GM12878 (cell line): ENCODE measurements around the gene ANKRD31. TPM values are rescaled to one million over a fixed set of nuclear protein-coding genes. Genes with fewer than 3 reads are reported as not detected.

ENCODE experiments used
- ATAC-seq: fragments of 200-7000 bp; cut with Tn5 transposase; 3 replicates; pipeline ENCODE4 v1.9.1; 2020; ENCODE audit warnings: mild to moderate bottlenecking, moderate library complexity
- BruUV-seq: library from RNA; stranded (reverse); fragments of 400-500 nt; replicated peaks from 2 replicates; lab custom pipeline; 2021; lab: Mats Ljungman, UMichigan
- CTCF ChIA-PET: fragments of 300-600 bp; sonication (Branson Sonifier 250); formaldehyde crosslinking; extraction: SDS; loops from one replicate; lab custom pipeline; 2021; ENCODE audit warnings: inconsistent platforms; lab: Yijun Ruan, JAX
- POLR2A ChIA-PET: fragments of 350-600 bp; formaldehyde crosslinking; extraction: SDS; loops from one replicate; lab custom pipeline; 2021; ENCODE audit warnings: inconsistent platforms; lab: Charles Lee
- RAD21 ChIA-PET: fragments of 300-600 bp; sonication (Branson Sonifier 250); formaldehyde crosslinking; loops from one replicate; lab custom pipeline; 2023; ENCODE audit warnings: antibody characterized with exemption; ENCODE audit not compliant: unreplicated experiment; lab: Charles Lee
- SMC1A ChIA-PET: fragments of 300-600 bp; sonication (Branson Sonifier 250); formaldehyde crosslinking; loops from one replicate; lab custom pipeline; 2023; ENCODE audit not compliant: unreplicated experiment, uncharacterized antibody; lab: Charles Lee
- DNase-seq: peaks from one replicate; pipeline ENCODE4 v3.0.0-alpha.2; 2011; ENCODE audit warnings: low read depth, low spot score
- FAIRE-seq: peaks from 3 replicates; lab custom pipeline; 2011; peaks lifted over from hg19 to GRCh38; lab: Jason Lieb, UNC
- H2AFZ ChIP-seq: 2 replicates; pipeline ENCODE4 v1.6.0; 2011; ENCODE audit warnings: low read depth, low read length, control low read depth; ENCODE audit not compliant: control insufficient read depth
- H3K27ac ChIP-seq: 2 replicates; pipeline ENCODE4 v1.5.1; 2011; ENCODE audit warnings: control low read depth; ENCODE audit not compliant: control insufficient read depth, insufficient read depth
- H3K27me3 ChIP-seq, 2 experiments: replicated peaks in 1 of 2; 2 replicates each; pipeline versions ENCODE4 v1.6.0 to v1.6.1; 2011; ENCODE audit warnings: low read length in 1 of 2; ENCODE audit not compliant: control insufficient read depth in 2 of 2, insufficient read depth in 2 of 2
- H3K36me3 ChIP-seq, 2 experiments: 2 replicates each; pipeline ENCODE4 v1.5.1; 2011; ENCODE audit warnings: low read length in 1 of 2; ENCODE audit not compliant: control insufficient read depth in 2 of 2, insufficient read depth in 2 of 2
- H3K4me1 ChIP-seq: 2 replicates; pipeline ENCODE4 v1.6.1; 2011; ENCODE audit warnings: mild to moderate bottlenecking, low read length, moderate library complexity, mixed read lengths; ENCODE audit not compliant: control insufficient read depth, insufficient read depth
- H3K4me2 ChIP-seq: 2 replicates; pipeline ENCODE4 v1.6.0; 2011; ENCODE audit warnings: control low read depth; ENCODE audit not compliant: control insufficient read depth, insufficient read depth
- H3K4me3 ChIP-seq: fragments of 200-600 bp; sonication (generic); 2 replicates; pipeline ENCODE4 v1.5.1; 2016
- H3K79me2 ChIP-seq: 2 replicates; pipeline ENCODE4 v1.6.0; 2011; ENCODE audit warnings: low read length; ENCODE audit not compliant: control insufficient read depth, insufficient read depth
- H3K9ac ChIP-seq: 2 replicates; pipeline ENCODE4 v1.8.0; 2011; ENCODE audit warnings: low read length, control low read depth, mixed read lengths; ENCODE audit not compliant: control insufficient read depth, insufficient read depth
- H3K9me3 ChIP-seq: replicated peaks from 3 replicates; pipeline ENCODE4 v1.5.1; 2011; ENCODE audit warnings: mild to moderate bottlenecking, low read length; ENCODE audit not compliant: control insufficient read depth, insufficient read depth
- H4K20me1 ChIP-seq: 2 replicates; pipeline ENCODE4 v1.6.0; 2011; ENCODE audit not compliant: control insufficient read depth, insufficient read depth
- CBFB ChIP-seq: IDR thresholded peaks from 2 replicates; pipeline ENCODE4 v1.6.1; 2016; ENCODE audit warnings: antibody characterized with exemption, low read depth
- ELK1 ChIP-seq: IDR thresholded peaks from 2 replicates; pipeline ENCODE4 v1.6.1; 2012; ENCODE audit warnings: low read depth, low read length, improper control_type of control experiment
- FOXK2 ChIP-seq: fragments of 450-650 bp; IDR thresholded peaks from 2 replicates; pipeline ENCODE4 v1.6.1; 2017; ENCODE audit warnings: mild to moderate bottlenecking, moderate library complexity
- GATAD2B ChIP-seq: fragments of 450-650 bp; conservative IDR thresholded peaks from 2 replicates; pipeline ENCODE4 v1.6.1; 2017; ENCODE audit warnings: low read depth, mild to moderate bottlenecking, moderate library complexity
- KDM1A ChIP-seq: fragments of 200-600 bp; sonication (generic); IDR thresholded peaks from 2 replicates; pipeline ENCODE4 v1.6.1; 2016; ENCODE audit warnings: borderline replicate concordance
- PKNOX1 ChIP-seq: fragments of 450-650 bp; IDR thresholded peaks from 2 replicates; pipeline ENCODE4 v1.6.1; 2016; ENCODE audit warnings: mild to moderate bottlenecking
- RFX5 ChIP-seq: IDR thresholded peaks from 2 replicates; pipeline ENCODE4 v1.6.1; 2011; ENCODE audit warnings: low read depth, low read length, improper control_type of control experiment
- TAF1 ChIP-seq: IDR thresholded peaks from 2 replicates; pipeline ENCODE4 v1.6.1; 2011; ENCODE audit warnings: mild to moderate bottlenecking, low read depth, low read length, borderline replicate concordance
- WRNIP1 ChIP-seq: IDR thresholded peaks from 2 replicates; pipeline ENCODE4 v1.6.1; 2011; ENCODE audit warnings: low read depth, low read length, improper control_type of control experiment, borderline replicate concordance
- YBX1 ChIP-seq: fragments of 450-650 bp; IDR thresholded peaks from 2 replicates; pipeline ENCODE4 v1.6.1; 2016; ENCODE audit warnings: antibody characterized with exemption
- YY1 ChIP-seq: IDR thresholded peaks from 2 replicates; pipeline ENCODE4 v1.6.1; 2011; ENCODE audit warnings: low read depth, mild to moderate bottlenecking, low read length
- WGBS: methylation state at CpG from one replicate; pipeline ENCODE4 v1.1.6; 2016; ENCODE audit warnings: low lambda C conversion rate; ENCODE audit not compliant: insufficient replicate concordance, insufficient coverage; ENCODE audit errors: missing lambda C conversion rate; 5-methylcytosine and 5-hydroxymethylcytosine counted together
- in situ Hi-C: fragments of 300-500 bp; cut with MboI; formaldehyde crosslinking; loops from 9 replicates; pipeline ENCODE4 v1.14.3; 2018; ENCODE audit warnings: mixed read lengths
- intact Hi-C: fragments of 100-400 bp; cut with micrococcal nuclease; formaldehyde crosslinking; loops from one replicate; pipeline ENCODE4 v1.14.2; 2022; ENCODE audit not compliant: unreplicated experiment
- polyA plus RNA-seq, 11 experiments: library from polyadenylated mRNA; depleted of rRNA in 4 of 11; unstranded in 6 of 11; stranded (reverse) in 5 of 11; fragments of >200 nt; fragmentation: Nextera tagmentation in 4 of 11; fragmentation: Illumina TruSeq in 1 of 11; extraction: Ambion mirVana in 4 of 11; extraction: Trizol in 1 of 11; gene quantifications; 1 replicate in 1 of 11; 2 replicates in 10 of 11; pipeline versions ENCODE4 v1.2.1 to v1.2.3, GENCODE V29; 2011 to 2016; ENCODE audit warnings: inconsistent platforms in 2 of 11, missing spikeins in 2 of 11, low read depth in 1 of 11
- total RNA-seq, 4 experiments: library from RNA; depleted of rRNA in 3 of 4; stranded (reverse); fragments of >200 nt in 3 of 4; fragmentation: Illumina TruSeq in 1 of 4; extraction: Trizol in 1 of 4; gene quantifications; 2 replicates each; pipeline versions ENCODE4 v1.2.1 to v1.2.3, GENCODE V29; 2013 to 2021

The ANKRD31 gene
- total and polyA plus RNA-seq, 10 of the 15 experiments (the other 5 are each of a cell fraction or from before 2014, with no cell fraction given), result under 0.01 to 0.10 (median 0.04) TPM; not detected in 3

GRCh38 chr5:75020016-75020656 lies 216.5 kb downstream of the ANKRD31 start:
- in situ Hi-C loops, result no loop called here
- no TSS peak for BruUV-seq

More at GRCh38 chr5:75020016-75020656, 216.5 kb downstream of the ANKRD31 start:
- CTCF ChIA-PET, result no interaction called here
- TF ChIP-seq YBX1 (no peak), KDM1A (no peak), GATAD2B (no peak), ELK1 (no peak), YY1 (no peak), TAF1 (no peak), WRNIP1 (no peak), RFX5 (no peak), PKNOX1 (no peak), FOXK2 (no peak), CBFB (no peak)
- H3K4me1 ChIP-seq, result no peaks in the 10 kb centered on the region
- DNase-seq (no peak), ATAC-seq (no peak), FAIRE-seq (no peak)
- H2AFZ ChIP-seq, result no peak overlapping the region
- H3K36me3 ChIP-seq, result no peaks in the 10 kb centered on the region
- SMC1A ChIA-PET, result no interaction called here
- WGBS, result 48% methylated on average over 10 of the region's 10 CpGs
- no peaks in the 10 kb centered on the region for H3K79me2 ChIP-seq
- H3K4me2 ChIP-seq, result no peak overlapping the region
- no peak overlapping the region for H3K9ac ChIP-seq
- no peak overlapping the region for H3K4me3 ChIP-seq
- H4K20me1 ChIP-seq, result no peaks in the 10 kb centered on the region
- intact Hi-C loops, result no loop called here
- POLR2A ChIA-PET, result no interaction called here
- no peaks in the 10 kb centered on the region for H3K27me3 ChIP-seq
- no peak overlapping the region for H3K27ac ChIP-seq
- RAD21 ChIA-PET, result no interaction called here
- no peaks in the 10 kb centered on the region; the same call in 2 of the 3 replicates for H3K9me3 ChIP-seq
